ENCODE measurements around the gene LPAR5.

Gene LPAR5

DNA sequence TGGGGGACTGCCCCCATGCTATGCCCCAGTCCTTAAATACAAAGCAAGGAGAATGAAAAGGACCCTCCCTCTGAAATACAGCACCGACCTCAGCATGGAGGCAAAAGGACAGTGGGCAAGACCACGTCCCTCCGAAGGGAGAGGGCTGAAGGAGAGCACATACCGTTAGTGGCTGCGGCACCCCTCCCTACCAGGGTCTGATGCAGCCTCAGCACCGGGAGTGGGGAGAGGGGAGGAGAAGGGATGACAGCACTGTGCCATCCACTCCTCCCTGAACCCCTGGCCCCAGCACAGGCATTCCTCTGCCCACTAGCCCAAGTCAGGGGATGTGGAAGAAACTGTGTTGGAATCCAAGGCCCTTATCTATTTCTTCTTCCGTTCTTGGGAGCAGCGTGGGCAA is 15.1 kb upstream of the LPAR5 start:
- TF ChIP-seq, protein P1, sequence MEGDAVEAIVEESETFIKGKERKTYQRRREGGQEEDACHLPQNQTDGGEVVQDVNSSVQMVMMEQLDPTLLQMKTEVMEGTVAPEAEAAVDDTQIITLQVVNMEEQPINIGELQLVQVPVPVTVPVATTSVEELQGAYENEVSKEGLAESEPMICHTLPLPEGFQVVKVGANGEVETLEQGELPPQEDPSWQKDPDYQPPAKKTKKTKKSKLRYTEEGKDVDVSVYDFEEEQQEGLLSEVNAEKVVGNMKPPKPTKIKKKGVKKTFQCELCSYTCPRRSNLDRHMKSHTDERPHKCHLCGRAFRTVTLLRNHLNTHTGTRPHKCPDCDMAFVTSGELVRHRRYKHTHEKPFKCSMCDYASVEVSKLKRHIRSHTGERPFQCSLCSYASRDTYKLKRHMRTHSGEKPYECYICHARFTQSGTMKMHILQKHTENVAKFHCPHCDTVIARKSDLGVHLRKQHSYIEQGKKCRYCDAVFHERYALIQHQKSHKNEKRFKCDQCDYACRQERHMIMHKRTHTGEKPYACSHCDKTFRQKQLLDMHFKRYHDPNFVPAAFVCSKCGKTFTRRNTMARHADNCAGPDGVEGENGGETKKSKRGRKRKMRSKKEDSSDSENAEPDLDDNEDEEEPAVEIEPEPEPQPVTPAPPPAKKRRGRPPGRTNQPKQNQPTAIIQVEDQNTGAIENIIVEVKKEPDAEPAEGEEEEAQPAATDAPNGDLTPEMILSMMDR (IDR thresholded peaks at IDR 0.05; ENCODE audit: low read depth, low read length) = no peak
- TF ChIP-seq EZH2phosphoT487 (IDR thresholded peaks at IDR 0.05; ENCODE audit: low read depth) = no peak
- 0 out of 2 replicates have a peak, but pooled peaks cover 2% of the 10 kb centered on the region for H3K4me1 ChIP-seq (ENCODE audit: low read length)
- no peak overlapping the region for H3K4me3 ChIP-seq (ENCODE audit: low read length)
- H4K20me1 ChIP-seq (ENCODE audit: insufficient read depth, low read length) = no peaks in the 10 kb centered on the region
- H3K79me2 ChIP-seq (ENCODE audit: low read length) = no peaks in the 10 kb centered on the region
- H3K9ac ChIP-seq (ENCODE audit: low read length) = no peak overlapping the region
- H3K9me3 ChIP-seq (ENCODE audit: insufficient read depth, low read length) = no peaks in the 10 kb centered on the region
- H2AFZ ChIP-seq (ENCODE audit: low read depth, low read length) = no peak overlapping the region
- H3K4me2 ChIP-seq (ENCODE audit: low read length) = no peak overlapping the region
- H3K36me3 ChIP-seq (replicated peaks; ENCODE audit: low read depth, low read length) = peaks cover 3% of the 10 kb centered on the region
- no peak overlapping the region for H3K27ac ChIP-seq (ENCODE audit: low read length)
- H3K27me3 ChIP-seq (ENCODE audit: low read depth, low read length) = no peaks in the 10 kb centered on the region

DNA sequence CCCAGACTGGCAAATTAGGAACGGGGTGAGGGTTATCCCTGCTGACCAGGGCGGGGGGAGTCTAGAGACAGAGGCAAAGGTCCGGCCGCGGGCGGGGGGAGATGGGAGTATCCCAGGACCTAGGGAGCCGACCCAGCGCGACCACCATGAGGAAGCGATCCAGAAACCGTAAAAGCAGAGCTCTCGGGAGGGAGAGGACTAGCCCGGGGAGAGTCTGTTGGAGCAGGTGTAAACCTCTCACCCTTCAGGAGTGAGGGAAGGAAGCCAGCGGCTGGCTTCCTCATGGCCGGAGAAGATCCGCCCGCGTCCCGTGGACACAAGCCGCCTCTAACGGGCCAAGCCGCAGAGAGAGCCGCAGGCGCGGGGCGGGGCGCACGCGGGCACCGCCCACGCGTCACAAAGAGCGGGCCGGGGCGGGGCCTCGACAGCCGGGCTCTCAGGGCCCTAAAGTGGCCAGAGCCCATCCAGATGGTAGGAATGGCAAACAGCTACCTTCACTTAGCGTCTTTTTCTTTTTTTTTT is 11.4 kb upstream of the LPAR5 start, which contains the start of gene ACRBP:
TSS of gene ACRBP (minus strand) at position 350 of the 522 bp plus-strand sequence. CDS start at position 284, 66 bp downstream.
- Histone ChIP-seq H3K4me1 (ENCODE audit: low read length) (peaks cover 33% of the 10 kb centered on the region), H3K27me3 (ENCODE audit: low read depth, low read length) (no peaks in the 10 kb centered on the region), H3K4me3 (ENCODE audit: low read length) (peak within 1 kb of the TSS; percentile 81), H3K27ac (ENCODE audit: low read length) (no peak within 1 kb of the TSS), H3K9ac (ENCODE audit: low read length) (peak within 1 kb of the TSS; percentile 72), H3K36me3 (replicated peaks; ENCODE audit: low read depth, low read length) (no peaks in the 10 kb centered on the region), H3K9me3 (ENCODE audit: insufficient read depth, low read length) (no peaks in the 10 kb centered on the region), H4K20me1 (ENCODE audit: insufficient read depth, low read length) (no peaks in the 10 kb centered on the region), H2AFZ (ENCODE audit: low read depth, low read length) (no peak within 1 kb of the TSS), H3K79me2 (ENCODE audit: low read length) (no peaks in the 10 kb centered on the region), H3K4me2 (ENCODE audit: low read length) (peak within 1 kb of the TSS; percentile 69)
- TF ChIP-seq, protein P1 (IDR thresholded peaks at IDR 0.05; ENCODE audit: low read depth, low read length) = no peak
- TF ChIP-seq EZH2phosphoT487 (IDR thresholded peaks at IDR 0.05; ENCODE audit: low read depth) = no peak

DNA sequence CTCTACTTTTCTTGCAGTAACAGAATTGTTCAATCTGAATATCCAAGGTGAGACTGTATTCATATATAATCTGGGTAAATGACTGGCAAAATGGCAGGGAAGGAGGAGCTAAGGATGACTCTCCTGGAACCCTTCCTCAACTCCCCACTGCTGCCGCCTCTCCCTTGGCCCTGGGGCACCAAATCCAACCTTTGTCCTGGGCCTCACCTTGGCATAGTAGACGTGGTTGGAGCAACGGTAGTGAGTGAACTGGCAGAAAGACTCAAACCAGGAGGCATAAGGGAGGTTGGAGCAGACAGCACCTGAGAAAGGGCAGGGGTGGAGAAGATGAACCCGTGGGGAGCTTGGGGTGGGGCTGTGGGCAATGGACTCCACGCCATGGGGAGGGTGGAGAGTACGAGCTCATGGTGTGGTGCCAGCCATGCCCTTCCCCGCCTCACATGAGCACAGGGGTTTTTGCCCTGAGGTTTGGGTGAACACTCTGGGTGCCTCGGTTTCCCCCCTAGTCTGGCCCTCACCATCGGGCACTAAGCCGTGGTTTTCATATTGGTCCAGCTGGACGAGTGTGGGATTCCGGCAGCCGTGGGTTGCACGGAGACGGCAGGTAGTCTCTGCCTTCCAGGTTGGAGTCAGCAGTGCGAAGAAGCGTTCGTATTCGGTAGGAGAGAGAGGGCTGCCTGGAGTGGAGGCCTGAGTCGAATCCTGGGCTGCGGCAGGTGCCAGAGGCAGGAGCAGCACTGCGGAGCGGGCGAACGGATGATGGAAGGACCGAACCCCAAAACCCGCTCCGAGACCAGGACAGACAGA is 10.7 kb upstream of the LPAR5 start:
- Histone ChIP-seq H2AFZ (ENCODE audit: low read depth, low read length) (no peak overlapping the region), H3K27ac (ENCODE audit: low read length) (no peak overlapping the region), H4K20me1 (ENCODE audit: insufficient read depth, low read length) (no peaks in the 10 kb centered on the region), H3K79me2 (ENCODE audit: low read length) (no peaks in the 10 kb centered on the region), H3K36me3 (replicated peaks; ENCODE audit: low read depth, low read length) (no peaks in the 10 kb centered on the region), H3K4me2 (ENCODE audit: low read length) (peak overlapping the region; percentile 69), H3K9ac (ENCODE audit: low read length) (peak overlapping the region; percentile 72), H3K27me3 (ENCODE audit: low read depth, low read length) (no peaks in the 10 kb centered on the region), H3K4me1 (ENCODE audit: low read length) (peaks cover 33% of the 10 kb centered on the region), H3K9me3 (ENCODE audit: insufficient read depth, low read length) (no peaks in the 10 kb centered on the region), H3K4me3 (ENCODE audit: low read length) (peak overlapping the region; percentile 81)
- no peak for TF ChIP-seq EZH2phosphoT487 (IDR thresholded peaks at IDR 0.05; ENCODE audit: low read depth)
- TF ChIP-seq, protein P1 (IDR thresholded peaks at IDR 0.05; ENCODE audit: low read depth, low read length) = no peak

DNA sequence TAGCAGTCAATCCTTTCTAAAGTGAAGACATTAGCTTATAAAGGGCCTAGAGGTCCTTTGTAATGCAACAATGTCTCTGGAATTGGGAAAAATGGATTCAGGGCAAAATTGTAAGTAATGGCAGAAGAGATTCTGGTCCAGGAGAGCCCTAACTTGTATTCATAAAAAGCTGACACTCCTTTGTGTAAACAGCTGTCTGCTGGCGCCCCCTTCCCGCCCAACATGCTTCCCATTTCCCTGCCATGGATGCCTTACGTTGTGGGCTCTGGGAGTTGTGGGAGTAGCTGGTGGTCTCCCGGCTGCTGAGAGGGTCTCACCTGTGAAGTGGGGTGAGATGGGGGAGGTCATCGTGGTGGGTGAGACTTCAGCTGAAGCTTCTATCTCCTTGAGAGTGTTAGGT is 9.1 kb upstream of the LPAR5 start:
- H3K9me3 ChIP-seq (ENCODE audit: insufficient read depth, low read length) = no peaks in the 10 kb centered on the region
- TF ChIP-seq, protein P1 (IDR thresholded peaks at IDR 0.05; ENCODE audit: low read depth, low read length) = peak; percentile 49
- no peak for TF ChIP-seq EZH2phosphoT487 (IDR thresholded peaks at IDR 0.05; ENCODE audit: low read depth)
- peak overlapping the region; percentile 96 for H3K27ac ChIP-seq (ENCODE audit: low read length)
- peak overlapping the region; percentile 76; the same call in 1 of the 2 replicates for H3K9ac ChIP-seq (ENCODE audit: low read length)
- H3K4me2 ChIP-seq (ENCODE audit: low read length) = peak overlapping the region; percentile 86
- no peaks in the 10 kb centered on the region for H4K20me1 ChIP-seq (ENCODE audit: insufficient read depth, low read length)
- peak overlapping the region; percentile 70 for H3K4me3 ChIP-seq (ENCODE audit: low read length)
- H2AFZ ChIP-seq (ENCODE audit: low read depth, low read length) = no peak overlapping the region
- no peaks in the 10 kb centered on the region for H3K27me3 ChIP-seq (ENCODE audit: low read depth, low read length)
- peaks cover 33% of the 10 kb centered on the region for H3K4me1 ChIP-seq (ENCODE audit: low read length)
- H3K79me2 ChIP-seq (ENCODE audit: low read length) = no peaks in the 10 kb centered on the region
- no peaks in the 10 kb centered on the region for H3K36me3 ChIP-seq (replicated peaks; ENCODE audit: low read depth, low read length)

Measured in OCI-LY3 (cell line).